Heart left ventricle (tissue), 16 donors: ENCODE results near the gene USP13. TPM values are rescaled to one million over a fixed set of nuclear protein-coding genes. Genes with fewer than 3 reads are reported as not detected.
A peak's percentile ranks its signal among the peaks of the same experiment; 100 is the strongest.

Experiments used
- ATAC-seq, 4 donors: fragments of 200-7000 bp; cut with Tn5 transposase; one replicate each; pipeline ENCODE4 v1.9.1; 2020 to 2022; ENCODE audit warnings: moderate library complexity in 4 of 4, mild to moderate bottlenecking in 3 of 4, moderate number of reproducible peaks in 1 of 4
- DNase-seq, 5 donors: peaks; one replicate each; pipeline ENCODE4 v3.0.0-alpha.2; 2020
- H3K27ac ChIP-seq, 12 donors: fragments of 200-600 bp; sonication (generic) in 4 of 12; one replicate each; pipeline versions ENCODE4 v1.5.0 to v1.8.0; 2016 to 2022; ENCODE audit warnings: mild to moderate bottlenecking in 2 of 12
- H3K27me3 ChIP-seq, 9 donors: fragments of 200-600 bp; sonication (generic) in 2 of 9; one replicate each; pipeline versions ENCODE4 v1.5.1 to v1.8.0; 2016 to 2022; ENCODE audit warnings: mild to moderate bottlenecking in 3 of 9
- H3K36me3 ChIP-seq, 9 donors: fragments of 200-600 bp; sonication (generic) in 2 of 9; one replicate each; pipeline versions ENCODE4 v1.5.0 to v1.8.0; 2018 to 2022; ENCODE audit warnings: mild to moderate bottlenecking in 2 of 9
- H3K4me1 ChIP-seq, 12 donors: fragments of 200-600 bp; sonication (generic) in 4 of 12; one replicate each; pipeline versions ENCODE4 v1.5.0 to v1.8.0; 2016 to 2022; ENCODE audit warnings: mild to moderate bottlenecking in 3 of 12
- H3K4me3 ChIP-seq, 12 donors: fragments of 200-600 bp; sonication (generic) in 4 of 12; one replicate each; pipeline versions ENCODE4 v1.5.0 to v1.8.0; 2017 to 2022; ENCODE audit warnings: mild to moderate bottlenecking in 9 of 12, moderate library complexity in 4 of 12
- H3K9me3 ChIP-seq, 12 donors: fragments of 200-600 bp; sonication (generic) in 4 of 12; one replicate each; pipeline versions ENCODE4 v1.5.0 to v1.8.0; 2016 to 2022; ENCODE audit warnings: mild to moderate bottlenecking in 1 of 12
- CTCF ChIP-seq, 12 donors: fragments of 200-600 bp; sonication (generic) in 4 of 12; IDR thresholded peaks; one replicate each; pipeline versions ENCODE4 v1.5.0 to v1.8.0; 2018 to 2022; ENCODE audit warnings: antibody characterized with exemption in 12 of 12, mild to moderate bottlenecking in 5 of 12
- POLR2A ChIP-seq, 2 donors: fragments of 450-650 bp; IDR thresholded peaks; one replicate each; pipeline ENCODE4 v1.6.1; 2017; ENCODE audit warnings: antibody characterized with exemption in 2 of 2, mild to moderate bottlenecking in 2 of 2, moderate library complexity in 2 of 2
- WGBS, 4 donors: extraction: QIAGEN DNeasy Blood & Tissue Kit in 2 of 4; methylation state at CpG; one replicate each; pipeline versions ENCODE4 v1.1.5 to v1.1.7; 2013 to 2018; 5-methylcytosine and 5-hydroxymethylcytosine counted together
- intact Hi-C, 10 donors: fragments of 100-400 bp; cut with DNase I; formaldehyde crosslinking; loops; one replicate each; pipeline versions ENCODE4 v1.11.1 to v1.14.2; 2022
- polyA plus RNA-seq, 2 donors: library from polyadenylated mRNA; stranded (reverse); fragments of 200-250 nt; gene quantifications; one replicate each; pipeline ENCODE4 v1.2.3, GENCODE V29; 2013
- total RNA-seq, 9 donors: library from RNA; depleted of rRNA in 2 of 9; stranded (reverse); fragments of >200 nt in 2 of 9; fragmentation: NEBNext Ultra II Directional in 3 of 9; extraction: Animal tissue kit (Norgen Biotek cat#: 25700) in 3 of 9; gene quantifications; one replicate each; pipeline versions ENCODE4 v1.1.0 to v1.2.4, GENCODE V29; 2016 to 2023
- donor health status: ischemic (EF 13 %, LVEDD 7.1; RV severe dilation, severe dysfunction).
- donor health status: healthy with polysubstance abuse.
- donor health status: DM: no; HTN: yes; CAD: no.
- donor health status: DM: no; HTN: no; CAD: no.
- donor health status: ischemic (EF 25% LVEDD 6.9; RV normal size, moderate dysfunction).
- donor health status: ischemic (EF 25% LVEDD 5.7; RV mildly dilated, moderate dysfunction).
- donor health status: healthy.
- donor health status: DM: yes; HTN: yes; CAD: no.
- donor health status: ischemic (EF 35%, LVEDD 5.7; RV mildly dilated, moderate dysfunction).
- donor health status: nonischemic (EF 11% LVEDD 7.7; RV severe dilation, severe dysfunction).
- donor health status: DM: yes; HTN: yes; CAD: no.
- donor health status: PGD.
- donor health status: ischemic (EF 29% LVEDD 5.4; RV normal size, mild dysfunction).
- donor health status: nonischemic (EF 23%, LVEDD 6.1; RV moderate dilation, normal function).

Gene USP13
- total and polyA plus RNA-seq, 11 donors: 29.2 to 287 (median 137) TPM

DNA sequence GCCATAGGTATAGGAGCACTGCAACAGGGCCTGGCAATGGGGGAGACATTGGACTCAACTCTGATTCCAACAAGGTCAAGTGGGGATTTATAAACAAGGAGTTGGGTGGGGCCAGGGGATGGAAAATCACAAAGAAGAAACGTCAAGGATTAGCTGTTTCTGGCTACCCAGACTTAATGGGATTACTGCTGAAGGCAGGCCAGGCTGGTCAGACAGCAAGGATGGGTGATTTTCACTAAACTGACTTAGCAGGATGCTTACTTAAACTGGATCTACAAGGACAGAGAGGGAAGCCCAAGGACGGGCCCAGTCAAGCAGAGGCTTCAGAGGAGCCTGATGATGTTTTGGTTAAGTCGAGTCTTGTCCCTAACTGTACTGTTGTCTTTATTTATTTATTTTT is 76.2 kb downstream of the USP13 start:
- H3K4me3 ChIP-seq: no peak overlapping the region
- DNase-seq: no peak
- no peak overlapping the region for H3K27ac ChIP-seq
- TF ChIP-seq CTCF (IDR thresholded peaks at IDR 0.05) (no peak), POLR2A (IDR thresholded peaks at IDR 0.05) (no peak)
- no peaks in the 10 kb centered on the region for H3K9me3 ChIP-seq
- no peaks in the 10 kb centered on the region for H3K27me3 ChIP-seq
- WGBS, 4 donors: 87 to 92% (median 88%) methylated on average over 3 of the region's 3 CpGs
- H3K4me1 ChIP-seq: peaks cover 0 to 27% (median 9%) of the 10 kb centered on the region in 12 donors
- intact Hi-C loops: no loop called here
- ATAC-seq: no peak
- H3K36me3 ChIP-seq: peaks cover 0 to 41% (median 17%) of the 10 kb centered on the region in 9 donors

- 86 to 95% (median 89%) methylated on average over 2 of the region's 2 CpGs for WGBS, 4 donors
- Histone ChIP-seq H3K27me3 (no peaks in the 10 kb centered on the region), H3K9me3 (no peaks in the 10 kb centered on the region), H3K4me3 (no peak overlapping the region), H3K27ac (no peak overlapping the region), H3K36me3 (peaks cover 0 to 41% (median 17%) of the 10 kb centered on the region in 9 donors), H3K4me1 (peaks cover 0 to 36% (median 15%) of the 10 kb centered on the region in 12 donors)
- intact Hi-C loops: loop anchor here in 3 of 10 donors (5.0 to 10.0 kb wide), 2 partner anchors 75 to 78 kb away; partner anchors contain the start of gene USP13 (in 3 of the 3)
- no peak for TF ChIP-seq CTCF (IDR thresholded peaks at IDR 0.05)
- TF ChIP-seq POLR2A (IDR thresholded peaks at IDR 0.05): no peak
- no peak for ATAC-seq
- no peak for DNase-seq
Measured at GRCh38 chr3:179729981-179730380, 77.1 kb downstream of the USP13 start.

DNA sequence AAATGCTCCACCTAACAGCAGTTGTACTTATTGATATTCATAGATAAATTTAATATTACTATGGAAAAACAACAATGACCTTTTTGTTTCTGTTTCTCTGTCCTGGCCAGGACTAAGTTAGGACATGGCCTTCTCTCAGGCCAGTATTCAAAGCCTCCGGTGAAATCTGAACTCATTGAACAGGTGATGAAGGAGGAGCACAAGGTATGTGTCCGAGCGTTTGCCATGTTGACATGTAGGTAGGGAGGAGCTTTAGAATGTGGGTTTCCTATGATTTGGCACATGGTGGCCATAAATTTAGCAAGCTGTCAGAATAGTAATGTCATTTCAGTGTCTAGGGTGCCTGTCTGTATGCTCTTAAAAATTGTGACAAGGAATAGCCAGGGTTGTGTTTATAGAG is 77.7 kb downstream of the USP13 start:
- intact Hi-C loops: loop anchor here in 3 of 10 donors (5.0 to 10.0 kb wide), 2 partner anchors 76 to 78 kb away; partner anchors contain the start of gene USP13 (in 3 of the 3)

GRCh38 chr3:179731544-179731943 is 78.7 kb downstream of the USP13 start:
- Histone ChIP-seq H3K36me3 (peaks cover 0 to 44% (median 17%) of the 10 kb centered on the region in 9 donors), H3K9me3 (no peaks in the 10 kb centered on the region), H3K4me3 (no peak overlapping the region), H3K27me3 (no peaks in the 10 kb centered on the region), H3K27ac (peak overlapping the region in 4 of 12 donors; percentile 71 to 89 (median 76)), H3K4me1 (peaks cover 0 to 42% (median 13%) of the 10 kb centered on the region in 12 donors)
- ATAC-seq: no peak
- no peak for DNase-seq
- intact Hi-C loops: loop anchor here in 3 of 10 donors (5.0 to 10.0 kb wide), 2 partner anchors 77 to 79 kb away; partner anchors contain the start of gene USP13 (in 3 of the 3)
- TF ChIP-seq CTCF (IDR thresholded peaks at IDR 0.05) (no peak), POLR2A (IDR thresholded peaks at IDR 0.05) (no peak)
- WGBS, 4 donors: 85 to 96% (median 94%) methylated on average over 9 of the region's 9 CpGs

More for the DNA sequence above, 77.7 kb downstream of the USP13 start:
- peaks cover 0 to 41% (median 15%) of the 10 kb centered on the region in 12 donors for H3K4me1 ChIP-seq
- no peaks in the 10 kb centered on the region for H3K9me3 ChIP-seq
- no peak overlapping the region for H3K27ac ChIP-seq
- WGBS, 4 donors: 93 to 97% (median 95%) methylated on average over 3 of the region's 3 CpGs
- no peak for DNase-seq
- H3K36me3 ChIP-seq: peaks cover 0 to 41% (median 17%) of the 10 kb centered on the region in 9 donors
- no peak overlapping the region for H3K4me3 ChIP-seq
- TF ChIP-seq POLR2A (IDR thresholded peaks at IDR 0.05): no peak
- no peak for TF ChIP-seq CTCF (IDR thresholded peaks at IDR 0.05)
- H3K27me3 ChIP-seq: no peaks in the 10 kb centered on the region
- ATAC-seq: no peak
